Liver (tissue), 9 donors: ENCODE data around the gene RNF126. TPM values are rescaled to one million over a fixed set of nuclear protein-coding genes. Genes with fewer than 3 reads are reported as not detected.

Experiments
- DNase-seq: peaks from one replicate; pipeline ENCODE4 v3.0.0-alpha.2; 2017; ENCODE audit warnings: low spot score
- H3K27ac ChIP-seq, 2 donors: one replicate each; pipeline ENCODE4 v1.7.0; 2013; ENCODE audit warnings: inconsistent platforms in 2 of 2, low read length in 2 of 2, control low read depth in 1 of 2, low read depth in 1 of 2, mild to moderate bottlenecking in 1 of 2
- H3K27me3 ChIP-seq, 4 donors: one replicate each; pipeline versions ENCODE4 v1.6.1 to v1.7.0; 2013; ENCODE audit warnings: low read length in 3 of 4, inconsistent platforms in 1 of 4, mild to moderate bottlenecking in 1 of 4, moderate library complexity in 1 of 4; ENCODE audit not compliant: control insufficient read depth in 4 of 4, insufficient read depth in 4 of 4
- H3K36me3 ChIP-seq, 4 donors: one replicate each; pipeline versions ENCODE4 v1.6.1 to v1.7.0; 2013; ENCODE audit warnings: low read length in 3 of 4, mild to moderate bottlenecking in 3 of 4, low read depth in 1 of 4, moderate library complexity in 1 of 4; ENCODE audit not compliant: control insufficient read depth in 4 of 4, insufficient read depth in 3 of 4
- H3K4me1 ChIP-seq, 4 donors: one replicate each; pipeline versions ENCODE4 v1.6.1 to v1.7.0; 2013; ENCODE audit warnings: low read length in 3 of 4, mild to moderate bottlenecking in 3 of 4, moderate library complexity in 1 of 4; ENCODE audit not compliant: control insufficient read depth in 4 of 4, insufficient read depth in 4 of 4
- H3K4me3 ChIP-seq, 3 donors: one replicate each; pipeline versions ENCODE4 v1.6.1 to v1.7.0; 2013; ENCODE audit warnings: low read length in 3 of 3, control low read depth in 1 of 3, low read depth in 1 of 3, mild to moderate bottlenecking in 1 of 3
- H3K9ac ChIP-seq, 2 donors: one replicate each; pipeline ENCODE4 v1.7.0; 2013; ENCODE audit warnings: low read length in 2 of 2, mild to moderate bottlenecking in 2 of 2, moderate library complexity in 2 of 2, control low read depth in 1 of 2, low read depth in 1 of 2
- H3K9me3 ChIP-seq, 4 donors: one replicate each; pipeline versions ENCODE4 v1.6.1 to v1.7.0; 2013; ENCODE audit warnings: low read length in 3 of 4; ENCODE audit not compliant: control insufficient read depth in 4 of 4
- EGR1 ChIP-seq, 2 donors: IDR thresholded peaks; 2 replicates each; pipeline ENCODE4 v1.6.1; 2016 to 2018; ENCODE audit warnings: antibody characterized with exemption in 2 of 2, low read depth in 2 of 2
- FOXA1 ChIP-seq: IDR thresholded peaks from 2 replicates; pipeline ENCODE4 v1.6.1; 2016; ENCODE audit warnings: antibody characterized with exemption
- FOXA2 ChIP-seq: IDR thresholded peaks from 2 replicates; pipeline ENCODE4 v1.6.1; 2016; ENCODE audit warnings: antibody characterized with exemption
- HNF4A ChIP-seq, 2 donors: conservative IDR thresholded peaks; 2 replicates each; pipeline ENCODE4 v1.6.1; 2016; ENCODE audit warnings: antibody characterized with exemption in 2 of 2, mild to moderate bottlenecking in 2 of 2
- HNF4G ChIP-seq: IDR thresholded peaks from 2 replicates; pipeline ENCODE4 v1.6.1; 2016; ENCODE audit warnings: antibody characterized with exemption
- JUND ChIP-seq, 2 donors: IDR thresholded peaks; 2 replicates each; pipeline ENCODE4 v1.6.1; 2016; ENCODE audit warnings: antibody characterized with exemption in 2 of 2
- NR2F2 ChIP-seq: IDR thresholded peaks from 2 replicates; pipeline ENCODE4 v1.6.1; 2016; ENCODE audit warnings: antibody characterized with exemption
- RAD21 ChIP-seq, 2 donors: IDR thresholded peaks; 2 replicates each; pipeline ENCODE4 v1.6.1; 2016; ENCODE audit warnings: antibody characterized with exemption in 2 of 2, mild to moderate bottlenecking in 2 of 2
- RXRA ChIP-seq, 2 donors: IDR thresholded peaks; 2 replicates each; pipeline ENCODE4 v1.6.1; 2017 to 2018; ENCODE audit warnings: antibody characterized with exemption in 2 of 2, mild to moderate bottlenecking in 1 of 2
- TAF1 ChIP-seq: conservative IDR thresholded peaks from 2 replicates; pipeline ENCODE4 v1.6.1; 2016; ENCODE audit warnings: antibody characterized with exemption, mild to moderate bottlenecking
- YY1 ChIP-seq: IDR thresholded peaks from 2 replicates; pipeline ENCODE4 v1.6.1; 2016; ENCODE audit warnings: antibody characterized with exemption, mild to moderate bottlenecking
- WGBS: extraction: QIAGEN DNeasy Blood & Tissue Kit; methylation state at CpG from one replicate; pipeline ENCODE4 v1.1.7; 2013; 5-methylcytosine and 5-hydroxymethylcytosine counted together
- polyA plus RNA-seq, 2 donors: library from polyadenylated mRNA; stranded (reverse) in 1 of 2; unstranded in 1 of 2; fragments of 200-250 nt in 1 of 2; fragments of >200 nt in 1 of 2; fragmentation: Nextera tagmentation in 1 of 2; extraction: Ambion mirVana in 1 of 2; gene quantifications; one replicate each; pipeline versions ENCODE4 v1.2.1 to v1.2.3, GENCODE V29; 2013 to 2015
- total RNA-seq, 2 donors: library from RNA; depleted of rRNA; stranded (reverse); fragments of >200 nt; gene quantifications; one replicate each; pipeline ENCODE4 v1.2.3, GENCODE V29; 2014
- TF ChIP-seq, protein P1 (sequence below): IDR thresholded peaks from 2 replicates; pipeline ENCODE4 v1.6.1; 2016; ENCODE audit warnings: antibody characterized with exemption, mild to moderate bottlenecking
- TF ChIP-seq, protein P2 (sequence below): fragments of 150-350 bp; IDR thresholded peaks from 2 replicates; pipeline ENCODE4 v1.5.1; 2017; ENCODE audit warnings: improper control_type of control experiment, low read depth, low read length; ENCODE audit not compliant: missing input control
- TF ChIP-seq, protein P3 (sequence below): IDR thresholded peaks from 2 replicates; pipeline ENCODE4 v1.6.1; 2016; ENCODE audit warnings: antibody characterized with exemption
- TF ChIP-seq, protein P4 (sequence below): IDR thresholded peaks from 2 replicates; pipeline ENCODE4 v1.6.1; 2016; ENCODE audit warnings: antibody characterized with exemption
- donor health status: healthy.
- donor health status: healthy.
- donor health status: healthy.
- donor health status: healthy.
- donor health status: healthy.

Gene RNF126
- total and polyA plus RNA-seq, 4 donors: 16.7 to 32.7 (median 24.1) TPM

- WGBS: 93% methylated on average over 5 of the region's 5 CpGs
Measured at GRCh38 chr19:625257-625656, 37.8 kb downstream of the RNF126 start.

GRCh38 chr19:624433-625109, 38.4 kb downstream of the RNF126 start:
- Histone ChIP-seq H3K27ac (no peak overlapping the region), H3K4me3 (no peak overlapping the region), H3K27me3 (no peaks in the 10 kb centered on the region), H3K9ac (no peak overlapping the region), H3K4me1 (no peaks in the 10 kb centered on the region), H3K36me3 (peaks cover 5 to 53% (median 25%) of the 10 kb centered on the region in 4 donors), H3K9me3 (no peaks in the 10 kb centered on the region)
- DNase-seq: no peak
- TF ChIP-seq YY1 (no peak), EGR1 (IDR thresholded peaks at IDR 0.05; ENCODE audit: low read depth in 2 of 2) (no peak), RAD21 (IDR thresholded peaks at IDR 0.05) (no peak), JUND (IDR thresholded peaks at IDR 0.05) (no peak), HNF4A (conservative IDR thresholded peaks at IDR 0.05) (no peak), HNF4G (no peak), FOXA1 (no peak)
- TF ChIP-seq, protein P1, sequence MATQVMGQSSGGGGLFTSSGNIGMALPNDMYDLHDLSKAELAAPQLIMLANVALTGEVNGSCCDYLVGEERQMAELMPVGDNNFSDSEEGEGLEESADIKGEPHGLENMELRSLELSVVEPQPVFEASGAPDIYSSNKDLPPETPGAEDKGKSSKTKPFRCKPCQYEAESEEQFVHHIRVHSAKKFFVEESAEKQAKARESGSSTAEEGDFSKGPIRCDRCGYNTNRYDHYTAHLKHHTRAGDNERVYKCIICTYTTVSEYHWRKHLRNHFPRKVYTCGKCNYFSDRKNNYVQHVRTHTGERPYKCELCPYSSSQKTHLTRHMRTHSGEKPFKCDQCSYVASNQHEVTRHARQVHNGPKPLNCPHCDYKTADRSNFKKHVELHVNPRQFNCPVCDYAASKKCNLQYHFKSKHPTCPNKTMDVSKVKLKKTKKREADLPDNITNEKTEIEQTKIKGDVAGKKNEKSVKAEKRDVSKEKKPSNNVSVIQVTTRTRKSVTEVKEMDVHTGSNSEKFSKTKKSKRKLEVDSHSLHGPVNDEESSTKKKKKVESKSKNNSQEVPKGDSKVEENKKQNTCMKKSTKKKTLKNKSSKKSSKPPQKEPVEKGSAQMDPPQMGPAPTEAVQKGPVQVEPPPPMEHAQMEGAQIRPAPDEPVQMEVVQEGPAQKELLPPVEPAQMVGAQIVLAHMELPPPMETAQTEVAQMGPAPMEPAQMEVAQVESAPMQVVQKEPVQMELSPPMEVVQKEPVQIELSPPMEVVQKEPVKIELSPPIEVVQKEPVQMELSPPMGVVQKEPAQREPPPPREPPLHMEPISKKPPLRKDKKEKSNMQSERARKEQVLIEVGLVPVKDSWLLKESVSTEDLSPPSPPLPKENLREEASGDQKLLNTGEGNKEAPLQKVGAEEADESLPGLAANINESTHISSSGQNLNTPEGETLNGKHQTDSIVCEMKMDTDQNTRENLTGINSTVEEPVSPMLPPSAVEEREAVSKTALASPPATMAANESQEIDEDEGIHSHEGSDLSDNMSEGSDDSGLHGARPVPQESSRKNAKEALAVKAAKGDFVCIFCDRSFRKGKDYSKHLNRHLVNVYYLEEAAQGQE: no peak
- TF ChIP-seq, protein P2, sequence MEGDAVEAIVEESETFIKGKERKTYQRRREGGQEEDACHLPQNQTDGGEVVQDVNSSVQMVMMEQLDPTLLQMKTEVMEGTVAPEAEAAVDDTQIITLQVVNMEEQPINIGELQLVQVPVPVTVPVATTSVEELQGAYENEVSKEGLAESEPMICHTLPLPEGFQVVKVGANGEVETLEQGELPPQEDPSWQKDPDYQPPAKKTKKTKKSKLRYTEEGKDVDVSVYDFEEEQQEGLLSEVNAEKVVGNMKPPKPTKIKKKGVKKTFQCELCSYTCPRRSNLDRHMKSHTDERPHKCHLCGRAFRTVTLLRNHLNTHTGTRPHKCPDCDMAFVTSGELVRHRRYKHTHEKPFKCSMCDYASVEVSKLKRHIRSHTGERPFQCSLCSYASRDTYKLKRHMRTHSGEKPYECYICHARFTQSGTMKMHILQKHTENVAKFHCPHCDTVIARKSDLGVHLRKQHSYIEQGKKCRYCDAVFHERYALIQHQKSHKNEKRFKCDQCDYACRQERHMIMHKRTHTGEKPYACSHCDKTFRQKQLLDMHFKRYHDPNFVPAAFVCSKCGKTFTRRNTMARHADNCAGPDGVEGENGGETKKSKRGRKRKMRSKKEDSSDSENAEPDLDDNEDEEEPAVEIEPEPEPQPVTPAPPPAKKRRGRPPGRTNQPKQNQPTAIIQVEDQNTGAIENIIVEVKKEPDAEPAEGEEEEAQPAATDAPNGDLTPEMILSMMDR: no peak
- TF ChIP-seq, protein P3, sequence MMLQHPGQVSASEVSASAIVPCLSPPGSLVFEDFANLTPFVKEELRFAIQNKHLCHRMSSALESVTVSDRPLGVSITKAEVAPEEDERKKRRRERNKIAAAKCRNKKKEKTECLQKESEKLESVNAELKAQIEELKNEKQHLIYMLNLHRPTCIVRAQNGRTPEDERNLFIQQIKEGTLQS: no peak
- TF ChIP-seq, protein P4, sequence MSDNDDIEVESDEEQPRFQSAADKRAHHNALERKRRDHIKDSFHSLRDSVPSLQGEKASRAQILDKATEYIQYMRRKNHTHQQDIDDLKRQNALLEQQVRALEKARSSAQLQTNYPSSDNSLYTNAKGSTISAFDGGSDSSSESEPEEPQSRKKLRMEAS: no peak
- 95% methylated on average over 24 of the region's 24 CpGs for WGBS

More at GRCh38 chr19:625257-625656, 37.8 kb downstream of the RNF126 start:
- Histone ChIP-seq H3K4me1 (no peaks in the 10 kb centered on the region), H3K36me3 (peaks cover 3 to 46% (median 24%) of the 10 kb centered on the region in 4 donors), H3K9me3 (no peaks in the 10 kb centered on the region), H3K27ac (no peak overlapping the region), H3K4me3 (no peak overlapping the region), H3K27me3 (no peaks in the 10 kb centered on the region), H3K9ac (no peak overlapping the region)
- TF ChIP-seq JUND (IDR thresholded peaks at IDR 0.05): no peak
- TF ChIP-seq EGR1 (IDR thresholded peaks at IDR 0.05; ENCODE audit: low read depth in 2 of 2): no peak
- TF ChIP-seq, protein P4: no peak
- TF ChIP-seq YY1: no peak
- TF ChIP-seq FOXA2: no peak
- no peak for TF ChIP-seq RXRA (IDR thresholded peaks at IDR 0.05)
- no peak for TF ChIP-seq NR2F2
- no peak for TF ChIP-seq TAF1
- no peak for DNase-seq
